ENCODE data around the gene PPP1R12B.
A peak's percentile ranks its signal among the peaks of the same experiment; 100 is the strongest.
"Not testable (repeated sequence)": the region's sequence is repeated elsewhere in the genome, so short reads cannot be mapped to it uniquely, and the experiment has no call there.

PPP1R12B gene

GRCh38 chr1:202333861-202334260, 14.6 kb upstream of the PPP1R12B start:
- ChIA-PET CTCF (interaction anchor here (0.7 to 1.1 kb wide), 2 partner anchors 241 to 334 kb away, joined by 3 to 4 read pairs; no protein-coding TSS in a partner anchor), POLR2A (ENCODE audit: low non-redundant PET) (no interaction called here)
- no peak for DNase-seq (ENCODE audit: low spot score)

GRCh38 chr1:202343652-202344349, 4.7 kb upstream of the PPP1R12B start:
- POLR2A ChIA-PET (ENCODE audit: low non-redundant PET), result no interaction called here
- no peak overlapping the region for H3K27ac ChIP-seq
- CTCF ChIA-PET, result interaction anchor here (0.6 to 1.4 kb wide), 8 partner anchors 20 to 1543 kb away, joined by 3 to 6 read pairs (median 4); partner anchors contain the start of gene LGR6
- TF ChIP-seq CTCF (conservative IDR thresholded peaks at IDR 0.05; ENCODE audit: low read depth), result peak; percentile 84
- DNase-seq (ENCODE audit: low spot score), result peak; percentile 59

More at GRCh38 chr1:202333861-202334260, 14.6 kb upstream of the PPP1R12B start:
- H3K27ac ChIP-seq, result no peak overlapping the region
- no peak for TF ChIP-seq CTCF (conservative IDR thresholded peaks at IDR 0.05; ENCODE audit: low read depth)

DNA sequence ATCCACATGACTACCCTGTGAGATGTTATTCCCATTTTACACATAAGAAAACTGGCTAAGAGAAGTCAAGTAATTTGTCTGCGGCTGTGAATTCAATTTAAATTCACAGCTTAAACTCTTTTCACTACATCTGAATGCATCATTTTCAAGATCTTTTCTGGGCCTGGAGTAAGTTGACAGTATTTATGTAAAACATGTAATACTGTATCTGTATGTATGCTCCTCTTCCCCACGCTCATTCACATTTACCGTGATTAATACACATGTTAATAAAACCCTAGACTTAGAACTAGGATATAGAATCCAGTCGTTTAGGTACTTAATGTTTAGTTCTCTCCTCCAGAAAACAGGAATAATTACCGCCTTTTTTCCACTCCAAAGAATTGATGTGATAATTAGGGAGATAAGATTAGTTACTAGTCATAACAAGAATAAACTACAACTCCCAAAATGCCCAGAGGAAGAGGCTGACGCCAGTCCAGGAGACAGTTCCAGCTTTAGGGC, 442 bp upstream of the PPP1R12B start:
- POLR2A ChIA-PET (ENCODE audit: low non-redundant PET), result interaction anchor here (0.5 to 0.6 kb wide), 2 partner anchors 13 to 204 kb away, joined by 3 to 7 read pairs; partner anchors contain the start of gene ARL8A
- TF ChIP-seq CTCF (conservative IDR thresholded peaks at IDR 0.05; ENCODE audit: low read depth), result no peak
- peak overlapping the region; percentile 82 for H3K27ac ChIP-seq
- DNase-seq (ENCODE audit: low spot score), result no peak
- CTCF ChIA-PET, result interaction anchor here (1.0 kb wide), 2 partner anchors 153 to 163 kb away, joined by 3 to 4 read pairs; no protein-coding TSS in a partner anchor

GRCh38 chr1:202349206-202349928, 868 bp downstream of the PPP1R12B start:
- H3K27ac ChIP-seq, result peak overlapping the region; percentile 82
- no peak for TF ChIP-seq CTCF (conservative IDR thresholded peaks at IDR 0.05; ENCODE audit: low read depth)
- ChIA-PET CTCF (interaction anchor here (0.6 to 1.1 kb wide), 5 partner anchors 11 to 251 kb away, joined by 3 to 4 read pairs (median 3); no protein-coding TSS in a partner anchor), POLR2A (ENCODE audit: low non-redundant PET) (interaction anchor here (0.6 kb wide), 1 partner anchor 41 kb away, joined by 6 read pairs; no protein-coding TSS in a partner anchor)
- DNase-seq (ENCODE audit: low spot score), result no peak

DNA sequence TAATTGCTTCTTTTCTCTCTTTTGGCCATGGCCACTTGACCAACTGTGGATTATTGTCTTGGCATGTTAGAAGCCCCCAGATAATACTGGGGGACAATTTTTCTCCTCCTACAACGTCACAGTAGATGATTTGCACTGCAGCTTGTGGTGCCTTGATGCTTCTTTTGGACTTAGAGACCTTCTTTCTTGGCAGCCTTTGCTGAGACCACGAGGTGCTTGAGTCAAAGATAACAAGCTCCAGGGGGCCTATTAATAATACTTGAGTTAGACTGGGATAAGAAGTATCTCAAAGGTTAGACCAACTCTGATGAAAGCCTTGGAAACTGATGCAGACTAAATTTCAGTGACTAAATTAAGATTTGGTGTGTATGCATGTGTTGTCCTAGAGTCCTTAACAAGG, 3.2 kb downstream of the PPP1R12B start:
- no peak for TF ChIP-seq CTCF (conservative IDR thresholded peaks at IDR 0.05; ENCODE audit: low read depth)
- ChIA-PET POLR2A (ENCODE audit: low non-redundant PET) (no interaction called here), CTCF (interaction anchor here (0.6 kb wide), 1 partner anchor 605 kb away, joined by 4 read pairs; no protein-coding TSS in a partner anchor)
- no peak overlapping the region for H3K27ac ChIP-seq
- no peak for DNase-seq (ENCODE audit: low spot score)

- POLR2A ChIA-PET (ENCODE audit: low non-redundant PET); H3K27ac ChIP-seq: not testable (repeated sequence)
- CTCF ChIA-PET, result interaction anchor here (0.6 to 1.3 kb wide), 4 partner anchors 24 to 367 kb away, joined by 3 to 6 read pairs (median 4); no protein-coding TSS in a partner anchor
These were observed 4.2 kb downstream of the PPP1R12B start for GRCh38 chr1:202352583-202353197.

More at GRCh38 chr1:202352583-202353197, 4.2 kb downstream of the PPP1R12B start:
- not testable (repeated sequence) for DNase-seq (ENCODE audit: low spot score)
